ENCODE results near the gene GAREM2.

GAREM2 gene

DNA sequence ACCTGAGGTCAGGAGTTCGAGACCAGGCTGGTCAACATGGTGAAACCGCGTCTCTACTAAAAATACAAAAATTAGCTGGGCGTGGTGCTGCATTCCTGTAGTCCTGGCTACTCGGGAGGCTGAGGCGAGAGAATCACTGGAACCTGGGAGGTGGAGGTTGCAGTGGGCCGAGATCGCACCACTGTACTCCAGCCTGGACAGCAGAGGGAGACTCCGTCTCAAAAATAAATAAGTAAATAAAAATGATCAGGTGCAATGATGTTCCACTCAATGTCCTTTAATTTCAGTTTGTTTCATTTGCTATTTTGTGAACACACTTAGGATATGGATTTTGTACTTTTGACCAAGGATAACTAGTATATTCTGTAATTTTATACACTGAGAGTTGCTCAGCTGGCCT lies 62.2 kb downstream of the GAREM2 start:
- no peaks in the 10 kb centered on the region for H3K9me3 ChIP-seq (ENCODE audit: low read length)
- H3K27ac ChIP-seq (ENCODE audit: low read depth, low read length, poor library complexity, severe bottlenecking) = no peak overlapping the region
- no peak overlapping the region for H3K4me2 ChIP-seq (ENCODE audit: low read length)
- H3K27me3 ChIP-seq (ENCODE audit: insufficient read depth, low read length) = no peaks in the 10 kb centered on the region
- no peak overlapping the region for H2AFZ ChIP-seq (ENCODE audit: low read length)
- H3K9me2 ChIP-seq (ENCODE audit: low read depth, low read length) = no peaks in the 10 kb centered on the region
- H4K20me1 ChIP-seq (ENCODE audit: insufficient read depth, low read length) = no peaks in the 10 kb centered on the region
- H3K4me1 ChIP-seq (ENCODE audit: insufficient read depth, low read length, severe bottlenecking) = no peaks in the 10 kb centered on the region
- H3K79me2 ChIP-seq (ENCODE audit: insufficient read depth, low read length) = peaks cover 6% of the 10 kb centered on the region
- H3K4me3 ChIP-seq (ENCODE audit: low read depth, low read length, poor library complexity, severe bottlenecking) = no peak overlapping the region
- H3F3A ChIP-seq (ENCODE audit: insufficient read depth, low read length) = no peaks in the 10 kb centered on the region
- no peak overlapping the region for H3K9ac ChIP-seq (ENCODE audit: low read length)
- H3K36me3 ChIP-seq (ENCODE audit: insufficient read depth, low read length) = peaks cover 82% of the 10 kb centered on the region
- no peak for TF ChIP-seq EZH2 (IDR thresholded peaks at IDR 0.05; ENCODE audit: borderline replicate concordance, low read length)
- TF ChIP-seq, protein P1, sequence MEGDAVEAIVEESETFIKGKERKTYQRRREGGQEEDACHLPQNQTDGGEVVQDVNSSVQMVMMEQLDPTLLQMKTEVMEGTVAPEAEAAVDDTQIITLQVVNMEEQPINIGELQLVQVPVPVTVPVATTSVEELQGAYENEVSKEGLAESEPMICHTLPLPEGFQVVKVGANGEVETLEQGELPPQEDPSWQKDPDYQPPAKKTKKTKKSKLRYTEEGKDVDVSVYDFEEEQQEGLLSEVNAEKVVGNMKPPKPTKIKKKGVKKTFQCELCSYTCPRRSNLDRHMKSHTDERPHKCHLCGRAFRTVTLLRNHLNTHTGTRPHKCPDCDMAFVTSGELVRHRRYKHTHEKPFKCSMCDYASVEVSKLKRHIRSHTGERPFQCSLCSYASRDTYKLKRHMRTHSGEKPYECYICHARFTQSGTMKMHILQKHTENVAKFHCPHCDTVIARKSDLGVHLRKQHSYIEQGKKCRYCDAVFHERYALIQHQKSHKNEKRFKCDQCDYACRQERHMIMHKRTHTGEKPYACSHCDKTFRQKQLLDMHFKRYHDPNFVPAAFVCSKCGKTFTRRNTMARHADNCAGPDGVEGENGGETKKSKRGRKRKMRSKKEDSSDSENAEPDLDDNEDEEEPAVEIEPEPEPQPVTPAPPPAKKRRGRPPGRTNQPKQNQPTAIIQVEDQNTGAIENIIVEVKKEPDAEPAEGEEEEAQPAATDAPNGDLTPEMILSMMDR (IDR thresholded peaks at IDR 0.05; ENCODE audit: low read length) = peak; percentile 6; the same call in 1 of the 2 replicates

DNA sequence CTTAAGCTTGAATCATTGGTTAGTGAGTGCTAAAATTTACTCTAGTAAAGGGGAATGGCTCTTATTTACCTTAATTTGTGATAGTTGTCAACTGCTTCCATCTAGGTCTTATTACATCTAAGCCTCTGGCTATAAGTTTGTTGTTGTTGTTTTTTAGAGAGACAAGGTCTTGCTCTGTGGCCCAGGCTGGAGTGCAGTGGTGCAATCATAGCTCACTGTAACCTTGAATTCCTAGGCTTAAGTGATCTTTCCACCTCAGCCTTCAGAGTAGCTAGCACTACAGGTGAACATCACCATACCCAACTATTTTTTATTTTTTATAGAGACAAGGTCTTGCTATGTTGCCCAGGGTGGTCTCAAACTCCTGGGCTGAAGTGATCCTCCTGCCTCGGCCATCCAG lies 65.0 kb downstream of the GAREM2 start:
- Histone ChIP-seq H3K9me3 (ENCODE audit: low read length) (no peaks in the 10 kb centered on the region), H3K9ac (ENCODE audit: low read length) (no peak overlapping the region), H3K4me1 (ENCODE audit: insufficient read depth, low read length, severe bottlenecking) (peaks cover 25% of the 10 kb centered on the region), H3F3A (ENCODE audit: insufficient read depth, low read length) (no peaks in the 10 kb centered on the region), H3K4me3 (ENCODE audit: low read depth, low read length, poor library complexity, severe bottlenecking) (no peak overlapping the region), H3K4me2 (ENCODE audit: low read length) (no peak overlapping the region), H3K36me3 (ENCODE audit: insufficient read depth, low read length) (peaks cover 55% of the 10 kb centered on the region), H3K27ac (ENCODE audit: low read depth, low read length, poor library complexity, severe bottlenecking) (no peak overlapping the region), H4K20me1 (ENCODE audit: insufficient read depth, low read length) (no peaks in the 10 kb centered on the region), H3K79me2 (ENCODE audit: insufficient read depth, low read length) (peaks cover 32% of the 10 kb centered on the region), H3K9me2 (ENCODE audit: low read depth, low read length) (no peaks in the 10 kb centered on the region), H2AFZ (ENCODE audit: low read length) (no peak overlapping the region), H3K27me3 (ENCODE audit: insufficient read depth, low read length) (no peaks in the 10 kb centered on the region)
- TF ChIP-seq, protein P1 (IDR thresholded peaks at IDR 0.05; ENCODE audit: low read length) = no peak
- no peak for TF ChIP-seq EZH2 (IDR thresholded peaks at IDR 0.05; ENCODE audit: borderline replicate concordance, low read length)

DNA sequence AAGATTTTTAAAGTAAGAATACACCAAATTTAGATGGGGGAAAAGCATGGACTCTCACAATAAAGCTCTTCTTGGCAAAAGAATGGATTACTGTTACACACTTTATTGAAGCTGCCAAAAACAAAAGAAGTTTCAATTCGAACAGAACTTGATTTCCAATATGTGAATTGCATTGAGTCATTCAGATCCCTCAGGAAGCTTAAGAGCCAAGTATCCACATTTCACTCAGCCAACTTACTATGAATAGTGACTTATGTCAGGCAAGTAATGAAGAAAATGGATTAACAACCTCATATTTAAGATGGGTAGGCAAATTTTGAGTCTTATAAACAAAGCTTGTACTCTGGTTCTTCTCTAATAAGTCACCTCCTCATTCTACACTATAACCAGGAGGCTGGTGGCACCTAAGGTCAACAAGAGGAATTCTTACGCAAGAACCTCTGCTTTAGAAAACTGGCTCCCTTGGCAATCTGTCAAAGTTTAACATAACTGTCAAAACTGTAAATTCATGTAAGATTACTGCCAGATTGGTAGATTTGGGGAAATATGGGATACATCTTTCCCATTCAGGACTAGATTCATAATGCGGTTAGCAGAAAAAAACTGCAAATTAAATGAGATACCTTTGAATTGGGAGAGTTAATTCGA lies 65.5 kb downstream of the GAREM2 start:
- Histone ChIP-seq H3K9ac (ENCODE audit: low read length) (no peak overlapping the region), H3K27me3 (ENCODE audit: insufficient read depth, low read length) (no peaks in the 10 kb centered on the region), H3K27ac (ENCODE audit: low read depth, low read length, poor library complexity, severe bottlenecking) (no peak overlapping the region), H3K4me2 (ENCODE audit: low read length) (no peak overlapping the region), H4K20me1 (ENCODE audit: insufficient read depth, low read length) (no peaks in the 10 kb centered on the region), H2AFZ (ENCODE audit: low read length) (no peak overlapping the region), H3K4me3 (ENCODE audit: low read depth, low read length, poor library complexity, severe bottlenecking) (no peak overlapping the region), H3K79me2 (ENCODE audit: insufficient read depth, low read length) (peaks cover 37% of the 10 kb centered on the region), H3K9me2 (ENCODE audit: low read depth, low read length) (no peaks in the 10 kb centered on the region), H3F3A (ENCODE audit: insufficient read depth, low read length) (no peaks in the 10 kb centered on the region), H3K9me3 (ENCODE audit: low read length) (no peaks in the 10 kb centered on the region), H3K4me1 (ENCODE audit: insufficient read depth, low read length, severe bottlenecking) (peaks cover 28% of the 10 kb centered on the region), H3K36me3 (ENCODE audit: insufficient read depth, low read length) (peaks cover 50% of the 10 kb centered on the region)
- TF ChIP-seq, protein P1 (IDR thresholded peaks at IDR 0.05; ENCODE audit: low read length) = no peak
- no peak for TF ChIP-seq EZH2 (IDR thresholded peaks at IDR 0.05; ENCODE audit: borderline replicate concordance, low read length)
